Erythroblast (primary cell): ENCODE data around the gene SH3RF1.

Experiments
- DNase-seq, 2 experiments: peaks; one replicate each; lab custom pipeline; 2025; lab: John Stamatoyannopoulos, UW
- GATA1 ChIP-seq: IDR thresholded peaks from 2 replicates; pipeline ENCODE4 v1.6.1; 2011; ENCODE audit warnings: low read depth, mild to moderate bottlenecking, control low read depth, low read length, moderate library complexity
- POLR2A ChIP-seq: IDR thresholded peaks from 2 replicates; pipeline ENCODE4 v1.6.1; 2011; ENCODE audit warnings: mild to moderate bottlenecking, low read length

The SH3RF1 gene

GRCh38 chr4:169052594-169052945 lies 218.2 kb downstream of the SH3RF1 start:
- no peak for TF ChIP-seq POLR2A
- TF ChIP-seq GATA1 = no peak
- no peak for DNase-seq

- no peak for TF ChIP-seq GATA1
- no peak for TF ChIP-seq POLR2A
- DNase-seq = no peak
These were observed 218.8 kb downstream of the SH3RF1 start for GRCh38 chr4:169051761-169052593.

- TF ChIP-seq POLR2A = no peak
- no peak for TF ChIP-seq GATA1
- DNase-seq = no peak
These were observed 219.6 kb downstream of the SH3RF1 start for GRCh38 chr4:169050881-169051760.

- TF ChIP-seq POLR2A = no peak
- no peak for TF ChIP-seq GATA1
- no peak for DNase-seq
These were observed 220.5 kb downstream of the SH3RF1 start for GRCh38 chr4:169050284-169050683.

GRCh38 chr4:169048868-169049414 lies 221.8 kb downstream of the SH3RF1 start:
- TF ChIP-seq GATA1 (no peak), POLR2A (no peak)
- no peak for DNase-seq

- DNase-seq = no peak
- TF ChIP-seq GATA1 (no peak), POLR2A (no peak)
These were observed 222.8 kb downstream of the SH3RF1 start for GRCh38 chr4:169047956-169048355.

GRCh38 chr4:169045862-169046584 lies 224.7 kb downstream of the SH3RF1 start:
- no peak for DNase-seq
- TF ChIP-seq GATA1 (no peak), POLR2A (no peak)

- no peak for TF ChIP-seq GATA1
- no peak for TF ChIP-seq POLR2A
These were observed 225.9 kb downstream of the SH3RF1 start for GRCh38 chr4:169044714-169045447.

More at GRCh38 chr4:169044714-169045447, 225.9 kb downstream of the SH3RF1 start:
- no peak for DNase-seq
